NT2/D1 (cell line): ENCODE measurements around the gene SDC4.

ENCODE experiments used
- DNase-seq: peaks from one replicate; pipeline ENCODE4 v3.0.0-alpha.2; 2011; ENCODE audit warnings: low read depth, low spot score
- H3K27me3 ChIP-seq: 2 replicates; pipeline ENCODE4 v1.6.0; 2011; ENCODE audit warnings: mild to moderate bottlenecking; ENCODE audit not compliant: insufficient read length, insufficient read depth
- H3K36me3 ChIP-seq: 2 replicates; pipeline ENCODE4 v1.6.1; 2011; ENCODE audit warnings: mild to moderate bottlenecking, low read length, mixed read lengths; ENCODE audit not compliant: insufficient read depth, insufficient read length
- H3K4me1 ChIP-seq: 2 replicates; pipeline ENCODE4 v1.5.1; 2011; ENCODE audit not compliant: insufficient read depth, insufficient read length
- H3K4me3 ChIP-seq: 2 replicates; pipeline ENCODE4 v1.5.1; 2011; ENCODE audit warnings: low read depth; ENCODE audit not compliant: insufficient read length
- H3K9ac ChIP-seq: 2 replicates; pipeline ENCODE4 v1.6.0; 2011; ENCODE audit warnings: low read depth; ENCODE audit not compliant: insufficient read length
- H3K9me3 ChIP-seq: 2 replicates; pipeline ENCODE4 v1.5.1; 2011; ENCODE audit warnings: mild to moderate bottlenecking, low read length; ENCODE audit not compliant: insufficient read depth
- SUZ12 ChIP-seq: IDR thresholded peaks from 2 replicates; pipeline ENCODE4 v1.6.1; 2011; ENCODE audit not compliant: insufficient read length, insufficient read depth; ENCODE audit errors: extremely low read depth
- YY1 ChIP-seq: IDR thresholded peaks from 2 replicates; pipeline ENCODE4 v1.6.1; 2011; ENCODE audit not compliant: insufficient read length, insufficient read depth
- ZNF274 ChIP-seq: IDR thresholded peaks from 2 replicates; pipeline ENCODE4 v1.6.1; 2011; ENCODE audit warnings: mild to moderate bottlenecking, low read depth, low read length

Gene SDC4

GRCh38 chr20:45301824-45302271 lies 46.4 kb downstream of the SDC4 start:
- Histone ChIP-seq H3K9ac (no peak overlapping the region), H3K4me3 (no peak overlapping the region), H3K36me3 (no peaks in the 10 kb centered on the region), H3K9me3 (no peaks in the 10 kb centered on the region; the same call in 1 of the 2 replicates), H3K27me3 (peaks cover 2% of the 10 kb centered on the region), H3K4me1 (peaks cover 3% of the 10 kb centered on the region)
- TF ChIP-seq YY1 = no peak
- no peak for DNase-seq

GRCh38 chr20:45300961-45301360 lies 47.3 kb downstream of the SDC4 start:
- Histone ChIP-seq H3K4me1 (peaks cover 3% of the 10 kb centered on the region), H3K9me3 (no peaks in the 10 kb centered on the region; the same call in 1 of the 2 replicates), H3K27me3 (peaks cover 2% of the 10 kb centered on the region), H3K9ac (no peak overlapping the region), H3K4me3 (no peak overlapping the region), H3K36me3 (no peaks in the 10 kb centered on the region)
- TF ChIP-seq SUZ12 = no peak
- DNase-seq = peak; percentile 74

DNA sequence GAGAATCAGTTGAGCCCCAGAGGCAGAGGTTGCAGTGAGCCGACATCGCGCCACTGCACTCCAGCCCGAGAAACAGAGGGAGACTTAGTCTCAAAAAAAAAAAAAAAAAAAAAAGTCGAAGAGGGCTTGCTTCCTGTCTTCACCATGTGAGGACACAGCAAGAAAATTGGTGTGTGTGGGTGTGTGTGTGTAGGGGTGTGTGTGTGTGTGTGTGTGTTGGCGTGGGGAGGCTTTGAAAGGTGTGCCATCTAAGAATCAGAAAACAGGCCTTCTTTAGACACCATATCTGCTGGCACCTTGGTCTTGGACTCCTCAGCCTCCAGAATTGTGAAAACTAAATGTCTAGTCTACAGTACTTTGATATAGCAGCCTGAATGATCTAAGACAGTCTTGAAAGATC lies 48.4 kb downstream of the SDC4 start:
- H3K4me1 ChIP-seq = peaks cover 3% of the 10 kb centered on the region
- TF ChIP-seq SUZ12 (no peak), ZNF274 (no peak), YY1 (no peak)
- DNase-seq = no peak
- peaks cover 7% of the 10 kb centered on the region; the same call in 1 of the 2 replicates for H3K9me3 ChIP-seq
- H3K36me3 ChIP-seq = no peaks in the 10 kb centered on the region
- no peak overlapping the region for H3K9ac ChIP-seq
- no peak overlapping the region for H3K4me3 ChIP-seq
- H3K27me3 ChIP-seq = peaks cover 2% of the 10 kb centered on the region

GRCh38 chr20:45297786-45298497 lies 50.3 kb downstream of the SDC4 start:
- Histone ChIP-seq H3K4me1 (peaks cover 3% of the 10 kb centered on the region), H3K9me3 (peaks cover 16% of the 10 kb centered on the region; the same call in 1 of the 2 replicates), H3K9ac (no peak overlapping the region), H3K36me3 (no peaks in the 10 kb centered on the region), H3K4me3 (no peak overlapping the region), H3K27me3 (peaks cover 12% of the 10 kb centered on the region)
- TF ChIP-seq YY1 (no peak), ZNF274 (no peak), SUZ12 (no peak)
- no peak for DNase-seq

DNA sequence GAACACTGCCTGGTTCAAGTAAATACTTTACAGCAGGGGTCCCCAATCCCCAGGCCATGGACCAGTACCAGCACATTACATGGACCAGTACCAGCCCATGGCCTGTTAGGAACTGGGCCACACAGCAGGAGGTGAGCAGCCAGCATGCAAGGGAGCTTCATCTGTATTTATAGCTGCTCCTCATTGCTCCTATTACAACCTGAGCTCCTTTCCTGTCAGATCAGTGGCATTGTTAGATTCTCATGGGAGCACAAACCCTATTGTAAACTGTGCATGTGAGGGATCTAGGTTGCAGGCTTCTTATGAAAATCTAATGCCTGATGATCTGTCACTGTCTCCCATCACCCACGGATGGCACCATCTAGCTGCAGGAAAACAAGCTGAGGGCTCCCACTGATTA lies 53.6 kb downstream of the SDC4 start:
- no peaks in the 10 kb centered on the region for H3K36me3 ChIP-seq
- DNase-seq = no peak
- TF ChIP-seq SUZ12 = no peak
- TF ChIP-seq YY1 = no peak
- TF ChIP-seq ZNF274 = no peak
- peaks cover 16% of the 10 kb centered on the region; the same call in 1 of the 2 replicates for H3K9me3 ChIP-seq
- H3K9ac ChIP-seq = no peak overlapping the region
- H3K4me1 ChIP-seq = peaks cover 3% of the 10 kb centered on the region
- H3K27me3 ChIP-seq = peaks cover 17% of the 10 kb centered on the region
- H3K4me3 ChIP-seq = no peak overlapping the region

DNA sequence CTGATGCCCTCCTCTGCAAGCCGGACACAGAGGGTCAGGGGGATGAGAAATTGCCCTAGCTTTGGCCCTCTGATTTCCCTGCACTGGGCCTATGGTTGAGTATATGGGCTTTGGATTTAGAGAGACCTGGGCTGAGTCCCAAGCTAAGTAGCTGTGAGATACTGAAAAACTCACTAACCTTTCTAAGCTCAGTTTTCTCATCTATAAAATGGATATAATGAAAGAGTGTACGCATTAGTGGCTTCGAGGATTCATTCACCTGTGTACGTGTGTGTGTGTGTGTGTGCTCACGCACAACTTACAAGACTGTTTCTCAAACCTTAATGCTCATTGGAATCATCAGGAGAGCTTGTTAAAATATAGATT lies 54.2 kb downstream of the SDC4 start:
- TF ChIP-seq YY1 = no peak
- no peak for TF ChIP-seq SUZ12
- TF ChIP-seq ZNF274 = no peak
- Histone ChIP-seq H3K4me1 (peaks cover 3% of the 10 kb centered on the region), H3K27me3 (peaks cover 16% of the 10 kb centered on the region), H3K9me3 (peaks cover 16% of the 10 kb centered on the region; the same call in 1 of the 2 replicates), H3K36me3 (no peaks in the 10 kb centered on the region), H3K9ac (no peak overlapping the region), H3K4me3 (no peak overlapping the region)
- no peak for DNase-seq

- TF ChIP-seq ZNF274 = no peak
- no peak for TF ChIP-seq YY1
- TF ChIP-seq SUZ12 = no peak
- DNase-seq = peak; percentile 88
- H3K4me3 ChIP-seq = peak overlapping the region; percentile 68
- H3K4me1 ChIP-seq = peaks cover 3% of the 10 kb centered on the region
- peaks cover 16% of the 10 kb centered on the region; the same call in 1 of the 2 replicates for H3K9me3 ChIP-seq
- H3K9ac ChIP-seq = peak overlapping the region; percentile 85
- H3K36me3 ChIP-seq = no peaks in the 10 kb centered on the region
- H3K27me3 ChIP-seq = peaks cover 16% of the 10 kb centered on the region
Measured at GRCh38 chr20:45293041-45294002, 54.9 kb downstream of the SDC4 start.
